Panc1 (cell line): ENCODE data around the gene SARDH. TPM values are rescaled to one million over a fixed set of nuclear protein-coding genes. Genes with fewer than 3 reads are reported as not detected.

ENCODE experiments used
- ATAC-seq: fragments of 200-7000 bp; cut with Tn5 transposase; 2 replicates; pipeline ENCODE4 v1.9.1; 2020; ENCODE audit warnings: mild to moderate bottlenecking, moderate library complexity
- BruUV-seq: library from RNA; stranded (reverse); fragments of 400-500 nt; replicated peaks from 2 replicates; lab custom pipeline; 2021; lab: Mats Ljungman, UMichigan
- CTCF ChIA-PET: fragments of 300-600 bp; sonication (Branson Sonifier 250); formaldehyde crosslinking; loops from one replicate; lab custom pipeline; 2022; ENCODE audit warnings: antibody characterized with exemption; lab: Charles Lee
- POLR2A ChIA-PET: fragments of 300-600 bp; sonication (Branson Sonifier 250); formaldehyde crosslinking; loops from one replicate; lab custom pipeline; 2022; ENCODE audit warnings: antibody characterized with exemption; lab: Charles Lee
- DNase-seq: peaks from one replicate; pipeline ENCODE4 v3.0.0-alpha.2; 2010; ENCODE audit warnings: low read depth, low spot score
- H3K27ac ChIP-seq: 2 replicates; pipeline ENCODE4 v1.5.1; 2011; ENCODE audit warnings: mild to moderate bottlenecking, low read length, inconsistent platforms
- H3K27me3 ChIP-seq: fragments of 200-500 bp; sonication (Bioruptor generic); 2 replicates; pipeline ENCODE4 v1.6.0; 2014; ENCODE audit warnings: low read length, inconsistent platforms; ENCODE audit not compliant: control insufficient read depth, insufficient read depth
- H3K36me3 ChIP-seq: fragments of 200-500 bp; sonication (Bioruptor generic); 2 replicates; pipeline ENCODE4 v1.5.1; 2014; ENCODE audit warnings: inconsistent platforms, mild to moderate bottlenecking, low read length, moderate library complexity; ENCODE audit not compliant: control insufficient read depth, insufficient read depth
- H3K4me1 ChIP-seq: 2 replicates; pipeline ENCODE4 v1.5.1; 2011; ENCODE audit warnings: inconsistent platforms, mild to moderate bottlenecking, low read length, moderate library complexity; ENCODE audit not compliant: control insufficient read depth, insufficient read depth
- H3K4me3 ChIP-seq, 2 experiments: 2 replicates each; pipeline ENCODE4 v1.5.1; 2011 to 2012; ENCODE audit warnings: low read depth in 2 of 2, low read length in 2 of 2, mild to moderate bottlenecking in 2 of 2, inconsistent platforms in 1 of 2, moderate library complexity in 1 of 2
- H3K9me3 ChIP-seq: fragments of 200-500 bp; sonication (Bioruptor generic); 2 replicates; pipeline ENCODE4 v1.5.1; 2014; ENCODE audit warnings: low read depth, mild to moderate bottlenecking, inconsistent platforms, low read length, moderate library complexity; ENCODE audit not compliant: control insufficient read depth, insufficient read depth
- CTCF ChIP-seq: fragments of 450-650 bp; IDR thresholded peaks from 2 replicates; pipeline ENCODE4 v1.5.1; 2017; ENCODE audit warnings: mild to moderate bottlenecking
- POLR2AphosphoS5 ChIP-seq: IDR thresholded peaks from 2 replicates; pipeline ENCODE4 v1.6.1; 2012; ENCODE audit warnings: mild to moderate bottlenecking, low read depth, low read length, moderate library complexity
- REST ChIP-seq, 2 experiments: IDR thresholded peaks; 2 replicates each; pipeline ENCODE4 v1.6.1; 2011 to 2012; ENCODE audit warnings: low read depth in 2 of 2, control low read depth in 1 of 2, low read length in 1 of 2, mild to moderate bottlenecking in 1 of 2, moderate library complexity in 1 of 2; ENCODE audit not compliant: insufficient read depth in 1 of 2
- SIN3A ChIP-seq: IDR thresholded peaks from 2 replicates; pipeline ENCODE4 v1.6.1; 2012; ENCODE audit warnings: low read depth, mild to moderate bottlenecking, low read length, moderate library complexity, borderline replicate concordance; ENCODE audit not compliant: insufficient read depth
- TCF7L2 ChIP-seq: IDR thresholded peaks from 2 replicates; pipeline ENCODE4 v1.6.1; 2011; ENCODE audit warnings: mild to moderate bottlenecking, low read depth, low read length, inconsistent platforms
- in situ Hi-C: cut with HindIII; loops from 2 replicates; pipeline ENCODE4 v1.10.0; 2016; ENCODE audit warnings: low sequenced_read_pairs, low pct_unique_long_range_greater_than_20kb
- intact Hi-C: fragments of 100-400 bp; cut with micrococcal nuclease; formaldehyde crosslinking; loops from one replicate; pipeline ENCODE4 v1.10.0; 2022; ENCODE audit not compliant: unreplicated experiment
- total RNA-seq: library from RNA; stranded (reverse); gene quantifications from one replicate; pipeline ENCODE4 v1.2.1, GENCODE V29; 2021; ENCODE audit not compliant: unreplicated experiment

The SARDH gene
- total RNA-seq, 1 experiment from 2014 or later: 0.13 TPM

- Histone ChIP-seq H3K27ac (no peak overlapping the region), H3K27me3 (no peaks in the 10 kb centered on the region), H3K36me3 (no peaks in the 10 kb centered on the region), H3K9me3 (no peaks in the 10 kb centered on the region), H3K4me3 (no peak overlapping the region), H3K4me1 (no peaks in the 10 kb centered on the region)
- in situ Hi-C loops: no loop called here
- no peak for TF ChIP-seq POLR2AphosphoS5
- no peak for TF ChIP-seq REST (IDR thresholded peaks at IDR 0.05; ENCODE audit: insufficient read depth in 1 of 2, low read depth in 2 of 2, low read length in 1 of 2)
- no peak for TF ChIP-seq SIN3A
- TF ChIP-seq CTCF: no peak
- no peak for TF ChIP-seq TCF7L2
- POLR2A ChIA-PET: no interaction called here
- BruUV-seq: no TSS peak
- ATAC-seq (no peak), DNase-seq (no peak)
- intact Hi-C loops: no loop called here
- CTCF ChIA-PET: no interaction called here
Measured at GRCh38 chr9:133777871-133778270, 39.7 kb upstream of the SARDH start.

GRCh38 chr9:133777068-133777791 is 39.1 kb upstream of the SARDH start:
- ChIA-PET POLR2A (no interaction called here), CTCF (no interaction called here)
- Histone ChIP-seq H3K36me3 (no peaks in the 10 kb centered on the region), H3K27ac (no peak overlapping the region), H3K4me1 (no peaks in the 10 kb centered on the region), H3K27me3 (no peaks in the 10 kb centered on the region), H3K9me3 (no peaks in the 10 kb centered on the region), H3K4me3 (no peak overlapping the region)
- no peak for TF ChIP-seq SIN3A
- TF ChIP-seq REST (IDR thresholded peaks at IDR 0.05; ENCODE audit: insufficient read depth in 1 of 2, low read depth in 2 of 2, low read length in 1 of 2): no peak
- no peak for TF ChIP-seq POLR2AphosphoS5
- TF ChIP-seq CTCF: no peak
- TF ChIP-seq TCF7L2: no peak
- no peak for DNase-seq
- intact Hi-C loops (no loop called here), in situ Hi-C loops (no loop called here)
- no TSS peak for BruUV-seq
- no peak for ATAC-seq
